ENCODE results near the gene DIP2C.

GRCh38 chr10:697097-697875 is 7.8 kb upstream of the DIP2C start:
- no peak for TF ChIP-seq CTCF (IDR thresholded peaks at IDR 0.05)
- TF ChIP-seq EZH2 (IDR thresholded peaks at IDR 0.05; ENCODE audit: borderline replicate concordance, insufficient read depth, low read depth, low read length, poor library complexity, severe bottlenecking): no peak
